Testis (tissue), 3 donors: Measurements from ENCODE around the gene CDH4. TPM values are rescaled to one million over a fixed set of nuclear protein-coding genes. Genes with fewer than 3 reads are reported as not detected.

Source experiments
- DNase-seq: peaks from one replicate; pipeline ENCODE4 v3.0.0-alpha.2; 2019
- H3K27ac ChIP-seq, 2 donors: fragments of 200-600 bp; sonication (generic); one replicate each; pipeline ENCODE4 v1.5.1; 2019
- H3K27me3 ChIP-seq: fragments of 200-600 bp; sonication (generic); one replicate; pipeline ENCODE4 v1.5.1; 2019
- H3K36me3 ChIP-seq: fragments of 200-600 bp; sonication (generic); one replicate; pipeline ENCODE4 v1.5.1; 2017; ENCODE audit warnings: low read depth; ENCODE audit errors: missing control alignments
- H3K4me1 ChIP-seq: fragments of 200-600 bp; sonication (generic); one replicate; pipeline ENCODE4 v1.5.1; 2019
- H3K4me3 ChIP-seq, 2 donors: fragments of 200-600 bp; sonication (generic); one replicate each; pipeline ENCODE4 v1.5.1; 2017 to 2019
- H3K9me3 ChIP-seq: fragments of 200-600 bp; sonication (generic); one replicate; pipeline ENCODE4 v1.5.1; 2017
- POLR2A ChIP-seq: fragments of 450-650 bp; IDR thresholded peaks from one replicate; pipeline ENCODE4 v1.6.1; 2017; ENCODE audit warnings: antibody characterized with exemption, mild to moderate bottlenecking, moderate library complexity
- WGBS, 2 donors: methylation state at CpG; one replicate each; pipeline ENCODE4 v1.1.5; 2018; 5-methylcytosine and 5-hydroxymethylcytosine counted together
- intact Hi-C: fragments of 100-400 bp; cut with DNase I; formaldehyde crosslinking; loops from one replicate; pipeline ENCODE4 v1.15.1; 2023; ENCODE audit warnings: low total_unique reads
- polyA plus RNA-seq: library from polyadenylated mRNA; stranded (reverse); fragments of 350-450 nt; fragmentation: Illumina TruSeq; extraction: RNeasy Lipid Tissue Mini Kit (QIAGEN cat#74804); gene quantifications from one replicate; pipeline ENCODE4 v1.2.3, GENCODE V29; 2014; ENCODE audit warnings: low read depth, low replicate concordance; ENCODE audit not compliant: insufficient read depth
- total RNA-seq, 2 donors: library from RNA; depleted of rRNA; stranded (reverse); fragments of >200 nt; gene quantifications; one replicate each; pipeline ENCODE4 v1.2.3, GENCODE V29; 2016
- TF ChIP-seq, protein P1 (sequence below), 3 experiments: fragments of 450-650 bp in 2 of 3; fragments of 200-600 bp in 1 of 3; sonication (generic) in 1 of 3; IDR thresholded peaks; one replicate each; pipeline ENCODE4 v1.5.1; 2016 to 2019; ENCODE audit warnings: antibody characterized with exemption in 3 of 3, mild to moderate bottlenecking in 2 of 3, moderate library complexity in 1 of 3

The CDH4 gene
- total and polyA plus RNA-seq, 3 donors from 2014 or later, result 1.4 to 3.3 (median 1.9) TPM

DNA sequence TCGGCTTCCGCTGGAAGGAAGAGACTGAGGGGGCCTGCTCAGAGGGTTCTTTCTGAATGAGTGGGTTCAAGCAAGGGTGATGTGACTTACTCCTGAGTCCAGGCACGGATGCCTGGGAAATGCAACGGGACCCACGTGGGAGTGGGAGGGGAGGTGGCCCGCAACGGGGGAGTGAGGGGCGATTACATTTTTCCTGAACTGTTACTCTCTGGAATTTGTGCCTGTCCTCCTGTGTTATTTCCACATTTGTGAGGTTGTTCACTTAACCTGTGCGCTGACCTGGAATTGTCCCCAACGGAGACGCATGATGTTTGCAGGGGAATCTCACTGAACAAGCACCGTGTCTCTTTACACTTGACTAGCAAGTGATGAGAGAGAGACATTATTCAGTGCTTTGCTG, 209.4 kb downstream of the CDH4 start:
- 61 to 68% methylated on average over 12 of the region's 12 CpGs for WGBS, 2 donors
- intact Hi-C loops, result no loop called here
- Histone ChIP-seq H3K4me1 (no peaks in the 10 kb centered on the region), H3K4me3 (no peak overlapping the region), H3K9me3 (no peaks in the 10 kb centered on the region), H3K27me3 (no peaks in the 10 kb centered on the region), H3K36me3 (no peaks in the 10 kb centered on the region), H3K27ac (no peak overlapping the region)
- DNase-seq, result no peak
- no peak for TF ChIP-seq POLR2A
- TF ChIP-seq, protein P1, sequence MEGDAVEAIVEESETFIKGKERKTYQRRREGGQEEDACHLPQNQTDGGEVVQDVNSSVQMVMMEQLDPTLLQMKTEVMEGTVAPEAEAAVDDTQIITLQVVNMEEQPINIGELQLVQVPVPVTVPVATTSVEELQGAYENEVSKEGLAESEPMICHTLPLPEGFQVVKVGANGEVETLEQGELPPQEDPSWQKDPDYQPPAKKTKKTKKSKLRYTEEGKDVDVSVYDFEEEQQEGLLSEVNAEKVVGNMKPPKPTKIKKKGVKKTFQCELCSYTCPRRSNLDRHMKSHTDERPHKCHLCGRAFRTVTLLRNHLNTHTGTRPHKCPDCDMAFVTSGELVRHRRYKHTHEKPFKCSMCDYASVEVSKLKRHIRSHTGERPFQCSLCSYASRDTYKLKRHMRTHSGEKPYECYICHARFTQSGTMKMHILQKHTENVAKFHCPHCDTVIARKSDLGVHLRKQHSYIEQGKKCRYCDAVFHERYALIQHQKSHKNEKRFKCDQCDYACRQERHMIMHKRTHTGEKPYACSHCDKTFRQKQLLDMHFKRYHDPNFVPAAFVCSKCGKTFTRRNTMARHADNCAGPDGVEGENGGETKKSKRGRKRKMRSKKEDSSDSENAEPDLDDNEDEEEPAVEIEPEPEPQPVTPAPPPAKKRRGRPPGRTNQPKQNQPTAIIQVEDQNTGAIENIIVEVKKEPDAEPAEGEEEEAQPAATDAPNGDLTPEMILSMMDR (IDR thresholded peaks at IDR 0.05), result no peak

DNA sequence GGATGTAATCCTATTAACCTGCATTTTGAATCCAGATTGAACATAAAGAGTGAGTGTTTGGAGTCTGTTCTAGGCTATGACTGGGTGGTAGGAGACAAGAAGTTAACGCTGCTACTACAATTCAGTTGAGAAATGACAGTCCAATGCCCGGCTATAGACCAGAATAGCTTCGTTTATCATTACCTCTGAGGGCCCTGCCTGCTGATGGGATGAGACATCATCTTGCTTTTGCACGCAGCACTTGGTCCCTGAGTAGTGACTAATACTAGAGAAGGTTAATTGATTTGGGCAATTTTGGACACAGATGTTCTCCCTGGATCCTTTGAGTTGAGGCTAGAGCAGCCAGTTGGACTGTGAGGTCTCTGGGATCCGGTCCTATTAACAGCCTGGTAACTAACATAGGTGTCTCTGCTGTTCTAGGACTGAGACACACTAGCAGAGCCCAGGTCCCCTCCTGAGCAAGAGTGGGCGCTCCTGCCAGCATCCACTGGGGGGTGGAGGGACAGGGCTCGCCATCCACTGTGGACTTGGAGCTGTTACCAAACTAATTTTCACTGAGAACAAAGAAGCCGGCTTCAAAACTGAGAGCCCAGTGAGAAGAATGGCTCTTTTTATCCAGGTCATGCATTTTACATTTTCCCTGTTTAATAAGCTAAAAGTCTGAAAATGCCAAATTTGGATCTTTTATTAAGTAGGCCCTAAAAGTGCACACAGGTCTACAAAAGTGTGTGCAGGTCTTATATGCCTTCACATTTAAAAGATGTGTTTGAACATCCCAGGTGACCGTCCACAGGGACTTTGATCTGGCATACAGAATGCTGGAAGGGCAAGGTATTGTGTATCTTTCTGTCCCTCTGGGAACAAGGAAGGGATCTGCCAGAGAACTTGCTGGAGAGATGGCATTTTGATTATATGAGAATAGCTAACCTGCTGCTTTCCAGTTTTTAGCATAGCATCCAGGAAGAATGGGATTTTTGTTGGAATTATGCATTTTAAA, 212.5 kb downstream of the CDH4 start:
- H3K27me3 ChIP-seq, result no peaks in the 10 kb centered on the region
- no peak overlapping the region for H3K27ac ChIP-seq
- no peak for TF ChIP-seq POLR2A
- TF ChIP-seq, protein P1 (IDR thresholded peaks at IDR 0.05), result no peak
- no peaks in the 10 kb centered on the region for H3K4me1 ChIP-seq
- WGBS, 2 donors, result 92 to 96% methylated on average over 7 to 9 of the region's 9 CpGs
- no peaks in the 10 kb centered on the region for H3K9me3 ChIP-seq
- intact Hi-C loops, result no loop called here
- no peak overlapping the region for H3K4me3 ChIP-seq
- H3K36me3 ChIP-seq, result no peaks in the 10 kb centered on the region
- no peak for DNase-seq

DNA sequence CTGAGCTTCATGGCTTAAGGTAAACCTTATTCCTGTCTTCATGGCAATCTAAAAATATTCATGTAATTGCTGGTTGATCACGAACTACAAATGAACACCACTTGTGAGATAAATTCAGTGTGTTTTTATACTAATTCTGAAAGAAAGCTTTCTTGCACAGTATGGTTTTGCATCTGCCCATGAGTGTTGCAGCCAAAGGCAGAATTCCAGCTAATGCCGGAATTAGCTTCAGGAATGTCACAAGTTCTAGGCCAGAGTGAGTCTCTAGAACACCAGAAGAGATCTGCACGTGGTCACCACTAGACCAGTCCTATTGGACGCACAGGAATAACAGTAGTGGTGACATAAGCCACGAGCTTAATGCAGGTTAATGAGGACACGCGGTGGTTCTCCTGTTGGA, 223.7 kb downstream of the CDH4 start:
- Histone ChIP-seq H3K27me3 (no peaks in the 10 kb centered on the region), H3K9me3 (no peaks in the 10 kb centered on the region), H3K4me3 (no peak overlapping the region), H3K4me1 (no peaks in the 10 kb centered on the region), H3K36me3 (no peaks in the 10 kb centered on the region), H3K27ac (no peak overlapping the region)
- intact Hi-C loops, result no loop called here
- TF ChIP-seq POLR2A, result no peak
- TF ChIP-seq, protein P1 (IDR thresholded peaks at IDR 0.05), result no peak
- WGBS, 2 donors, result 85 to 87% methylated on average over 7 of the region's 7 CpGs
- no peak for DNase-seq

DNA sequence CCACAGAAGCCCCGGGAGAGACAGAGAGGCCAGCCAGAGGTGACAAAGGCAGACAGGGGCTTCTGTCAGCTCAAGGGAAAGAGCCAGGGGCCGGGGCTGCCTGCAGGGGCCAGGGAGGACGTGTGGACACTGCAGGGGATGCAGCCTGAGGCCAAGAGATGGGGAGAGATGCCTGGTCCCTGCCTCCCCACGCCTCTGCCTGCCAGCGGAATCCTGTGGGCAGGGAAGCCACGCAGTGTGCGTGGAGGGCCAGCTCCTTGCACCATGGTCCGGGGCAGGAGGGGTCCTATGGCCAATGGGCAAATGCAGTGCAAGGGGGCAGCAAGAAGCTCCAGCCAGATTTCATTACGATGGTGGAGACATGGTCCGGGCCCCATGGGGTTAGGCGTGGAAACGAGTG, 224.9 kb downstream of the CDH4 start:
- WGBS, 2 donors, result 79 to 87% methylated on average over 9 to 12 of the region's 12 CpGs
- no peak for DNase-seq
- TF ChIP-seq, protein P1 (IDR thresholded peaks at IDR 0.05), result no peak
- TF ChIP-seq POLR2A, result no peak
- H3K36me3 ChIP-seq, result no peaks in the 10 kb centered on the region
- intact Hi-C loops, result no loop called here
- H3K27ac ChIP-seq, result no peak overlapping the region
- no peaks in the 10 kb centered on the region for H3K27me3 ChIP-seq
- no peaks in the 10 kb centered on the region for H3K4me1 ChIP-seq
- H3K9me3 ChIP-seq, result no peaks in the 10 kb centered on the region
- H3K4me3 ChIP-seq, result no peak overlapping the region
